Liver (tissue), 3 donors: Measurements from ENCODE around the gene LSM3.

Source experiments
- CTCF ChIP-seq: fragments of 150-350 bp; IDR thresholded peaks from 2 replicates; pipeline ENCODE4 v1.5.1; 2017; ENCODE audit warnings: improper control_type of control experiment, low read depth, low read length; ENCODE audit not compliant: missing input control
- JUND ChIP-seq, 2 donors: IDR thresholded peaks; 2 replicates each; pipeline ENCODE4 v1.6.1; 2016; ENCODE audit warnings: antibody characterized with exemption in 2 of 2
- MAX ChIP-seq: IDR thresholded peaks from 2 replicates; pipeline ENCODE4 v1.6.1; 2016; ENCODE audit warnings: antibody characterized with exemption
- RAD21 ChIP-seq, 2 donors: IDR thresholded peaks; 2 replicates each; pipeline ENCODE4 v1.6.1; 2016; ENCODE audit warnings: antibody characterized with exemption in 2 of 2, mild to moderate bottlenecking in 2 of 2
- RXRA ChIP-seq, 2 donors: IDR thresholded peaks; 2 replicates each; pipeline ENCODE4 v1.6.1; 2017 to 2018; ENCODE audit warnings: antibody characterized with exemption in 2 of 2, mild to moderate bottlenecking in 1 of 2
- donor health status: healthy.
- donor health status: healthy.

GRCh38 chr3:14224895-14225294, 46.3 kb downstream of the LSM3 start:
- TF ChIP-seq CTCF = no peak
- no peak for TF ChIP-seq RAD21 (IDR thresholded peaks at IDR 0.05)
- TF ChIP-seq JUND (IDR thresholded peaks at IDR 0.05) = no peak
- TF ChIP-seq MAX = no peak
- TF ChIP-seq RXRA (IDR thresholded peaks at IDR 0.05) = no peak
